B cell (primary cell): ENCODE results near the gene CNGB1.

ENCODE experiments used
- CTCF ChIP-seq: fragments of 200-600 bp; IDR thresholded peaks from one replicate; pipeline ENCODE4 v1.8.0; 2022; ENCODE audit warnings: antibody characterized with exemption, mild to moderate bottlenecking
- EZH2 ChIP-seq: IDR thresholded peaks from 2 replicates; pipeline ENCODE4 v1.6.1; 2012; ENCODE audit warnings: borderline replicate concordance, low read depth, mild to moderate bottlenecking, moderate library complexity, low read length; ENCODE audit not compliant: insufficient read depth, poor library complexity, severe bottlenecking

- no peak for TF ChIP-seq CTCF
- no peak for TF ChIP-seq EZH2
These were observed 42.5 kb upstream of the CNGB1 start for GRCh38 chr16:58013201-58013956.
